HepG2 (cell line): ENCODE measurements around the gene CELF4. TPM values are rescaled to one million over a fixed set of nuclear protein-coding genes. Genes with fewer than 3 reads are reported as not detected.

Experiments
- ATAC-seq: fragments of 200-7000 bp; cut with Tn5 transposase; 3 replicates; pipeline ENCODE4 v1.9.1; 2020; ENCODE audit warnings: mild to moderate bottlenecking, moderate library complexity
- BruUV-seq: library from RNA; stranded (reverse); fragments of 400-500 nt; replicated peaks from 2 replicates; lab custom pipeline; 2021; lab: Mats Ljungman, UMichigan
- CTCF ChIA-PET: fragments of 300-600 bp; formaldehyde crosslinking; extraction: SDS; loops from one replicate; lab custom pipeline; 2021; ENCODE audit warnings: low total read pairs, inconsistent platforms, low intra/inter-chr PET ratio; lab: Yijun Ruan, JAX
- POLR2A ChIA-PET: fragments of 350-600 bp; sonication (Branson Sonifier 250); formaldehyde crosslinking; loops from one replicate; lab custom pipeline; 2020; ENCODE audit warnings: antibody characterized with exemption, inconsistent platforms; lab: Yijun Ruan, JAX
- DNase-seq: peaks from one replicate; pipeline ENCODE4 v3.0.0-alpha.2; 2015; ENCODE audit warnings: low spot score
- FAIRE-seq: peaks from 3 replicates; lab custom pipeline; 2011; peaks lifted over from hg19 to GRCh38; lab: Jason Lieb, UNC
- H2AFZ ChIP-seq: one replicate; pipeline ENCODE4 v1.6.1; 2011; ENCODE audit warnings: low read length, inconsistent platforms
- H3K27ac ChIP-seq: fragments of 300-600 bp; 3 replicates; pipeline ENCODE4 v1.8.0; 2011; ENCODE audit warnings: mixed run types, mild to moderate bottlenecking, mixed read lengths, low read length, inconsistent platforms; ENCODE audit not compliant: insufficient read depth; ENCODE audit errors: extremely low read length
- H3K27me3 ChIP-seq, 2 experiments: fragments of 200-600 bp in 1 of 2; 2 replicates in 1 of 2; 3 replicates in 1 of 2; pipeline versions ENCODE4 v1.6.0 to v1.8.0; 2011; ENCODE audit warnings: low read length in 2 of 2, mild to moderate bottlenecking in 2 of 2, moderate library complexity in 2 of 2, inconsistent platforms in 1 of 2; ENCODE audit not compliant: insufficient read depth in 2 of 2, control insufficient read depth in 1 of 2
- H3K36me3 ChIP-seq, 2 experiments: fragments of 200-600 bp in 1 of 2; replicated peaks in 1 of 2; 2 replicates in 1 of 2; 3 replicates in 1 of 2; pipeline versions ENCODE4 v1.5.1 to v1.8.0; 2011; ENCODE audit warnings: low read length in 2 of 2, inconsistent platforms in 1 of 2; ENCODE audit not compliant: insufficient read depth in 2 of 2, control insufficient read depth in 1 of 2
- H3K4me1 ChIP-seq: 2 replicates; pipeline ENCODE4 v1.5.1; 2012; ENCODE audit warnings: low read length, inconsistent platforms; ENCODE audit not compliant: insufficient read depth
- H3K4me2 ChIP-seq: 2 replicates; pipeline ENCODE4 v1.6.0; 2011; ENCODE audit warnings: low read depth, low read length, inconsistent platforms
- H3K4me3 ChIP-seq, 3 experiments: fragments of 200-600 bp in 1 of 3; sonication (generic), shearing (Covaris generic) in 1 of 3; replicated peaks in 1 of 3; 2 replicates each; pipeline ENCODE4 v1.5.1; 2011 to 2016; ENCODE audit warnings: low read length in 3 of 3, inconsistent platforms in 2 of 3, low read depth in 2 of 3, mild to moderate bottlenecking in 2 of 3, control low read depth in 1 of 3, mixed read lengths in 1 of 3; ENCODE audit not compliant: insufficient read depth in 1 of 3
- H3K79me2 ChIP-seq: one replicate; pipeline ENCODE4 v1.6.1; 2011; ENCODE audit warnings: low read length, inconsistent platforms; ENCODE audit not compliant: insufficient read depth
- H3K9ac ChIP-seq: 2 replicates; pipeline ENCODE4 v1.6.0; 2011; ENCODE audit warnings: mild to moderate bottlenecking, low read depth, low read length, inconsistent platforms; ENCODE audit not compliant: insufficient read depth
- H3K9me3 ChIP-seq: 2 replicates; pipeline ENCODE4 v1.5.1; 2012; ENCODE audit warnings: mild to moderate bottlenecking, low read length
- H4K20me1 ChIP-seq: 2 replicates; pipeline ENCODE4 v1.6.0; 2011; ENCODE audit warnings: inconsistent platforms, mild to moderate bottlenecking, low read length, moderate library complexity; ENCODE audit not compliant: insufficient read depth
- EZH2 ChIP-seq: conservative IDR thresholded peaks from 2 replicates; pipeline ENCODE4 v1.6.1; 2012; ENCODE audit warnings: mild to moderate bottlenecking, low read depth, low read length, moderate library complexity
- MAFK ChIP-seq, 2 experiments: IDR thresholded peaks in 1 of 2; conservative IDR thresholded peaks in 1 of 2; 2 replicates each; pipeline ENCODE4 v1.6.1; 2011; ENCODE audit warnings: improper control_type of control experiment in 2 of 2, low read length in 2 of 2
- SP5 ChIP-seq: IDR thresholded peaks from 2 replicates; pipeline ENCODE4 v1.6.1; 2016; ENCODE audit warnings: low read depth, borderline replicate concordance
- ZBTB7B ChIP-seq: sonication (generic); formaldehyde crosslinking; IDR thresholded peaks from 2 replicates; pipeline ENCODE4 v1.4.0; 2020; ENCODE audit warnings: missing genetic modification reagents
- ZC3H4 ChIP-seq: sonication (generic); formaldehyde crosslinking; IDR thresholded peaks from 2 replicates; pipeline ENCODE4 v1.4.0; 2020; ENCODE audit warnings: missing genetic modification reagents, borderline replicate concordance
- ZEB1 ChIP-seq: IDR thresholded peaks from 2 replicates; pipeline ENCODE4 v1.6.1; 2012; ENCODE audit warnings: mild to moderate bottlenecking, low read depth, inconsistent platforms; ENCODE audit not compliant: insufficient replicate concordance
- ZNF160 ChIP-seq: sonication (generic); formaldehyde crosslinking; IDR thresholded peaks from 2 replicates; pipeline ENCODE4 v1.8.0; 2022; ENCODE audit warnings: mild to moderate bottlenecking, inconsistent platforms, missing genetic modification reagents
- ZNF207 ChIP-seq: fragments of 450-650 bp; IDR thresholded peaks from 2 replicates; pipeline ENCODE4 v1.6.1; 2016; ENCODE audit warnings: antibody characterized with exemption, borderline replicate concordance
- ZNF280B ChIP-seq: sonication (generic); formaldehyde crosslinking; IDR thresholded peaks from 2 replicates; pipeline ENCODE4 v1.5.0; 2020; ENCODE audit warnings: missing genetic modification reagents, mild to moderate bottlenecking, borderline replicate concordance
- ZNF547 ChIP-seq: sonication (generic); formaldehyde crosslinking; IDR thresholded peaks from 2 replicates; pipeline ENCODE4 v1.5.1; 2020; ENCODE audit warnings: mild to moderate bottlenecking, missing genetic modification reagents
- ZNF713 ChIP-seq: sonication (generic); formaldehyde crosslinking; IDR thresholded peaks from 2 replicates; pipeline ENCODE4 v1.4.0; 2020; ENCODE audit warnings: mild to moderate bottlenecking, missing genetic modification reagents
- whole genome bisulfite sequencing: methylation state at CpG from one replicate; pipeline ENCODE4 v1.1.6; 2017; ENCODE audit warnings: low lambda C conversion rate; 5-methylcytosine and 5-hydroxymethylcytosine counted together
- in situ Hi-C: cut with HindIII; loops from 2 replicates; pipeline ENCODE4 v1.10.0; 2017; ENCODE audit warnings: low pct_unique_long_range_greater_than_20kb; ENCODE audit not compliant: extremely low pct_ligation_motif_present
- intact Hi-C: fragments of 100-400 bp; cut with micrococcal nuclease; formaldehyde crosslinking; loops from one replicate; pipeline ENCODE4 v1.10.0; 2022; ENCODE audit not compliant: unreplicated experiment
- polyA plus RNA-seq, 8 experiments: library from polyadenylated mRNA; depleted of rRNA in 3 of 8; stranded (reverse) in 7 of 8; unstranded in 1 of 8; fragments of >200 nt; fragmentation: Illumina TruSeq in 4 of 8; extraction: Trizol in 4 of 8; gene quantifications; 2 replicates each; pipeline versions ENCODE4 v1.2.1 to v1.2.3, GENCODE V29; 2011 to 2016; ENCODE audit warnings: low read depth in 4 of 8, missing spikeins in 1 of 8, mixed read lengths in 1 of 8; ENCODE audit not compliant: insufficient read depth in 1 of 8
- total RNA-seq, 5 experiments: library from RNA; depleted of rRNA; stranded (reverse); fragments of >200 nt; fragmentation: Illumina TruSeq; extraction: Trizol; gene quantifications; 2 replicates each; pipeline ENCODE4 v1.2.3, GENCODE V29; 2016; ENCODE audit warnings: low read depth in 1 of 5
- TF ChIP-seq, protein P1 (sequence below): sonication (generic); formaldehyde crosslinking; IDR thresholded peaks from 2 replicates; pipeline ENCODE4 v1.5.0; 2020; ENCODE audit warnings: mild to moderate bottlenecking, missing genetic modification reagents, borderline replicate concordance

Gene CELF4
- total and polyA plus RNA-seq, 2 of the 13 experiments (the other 11 are each of a cell fraction or from before 2014, with no cell fraction given) = not detected

DNA sequence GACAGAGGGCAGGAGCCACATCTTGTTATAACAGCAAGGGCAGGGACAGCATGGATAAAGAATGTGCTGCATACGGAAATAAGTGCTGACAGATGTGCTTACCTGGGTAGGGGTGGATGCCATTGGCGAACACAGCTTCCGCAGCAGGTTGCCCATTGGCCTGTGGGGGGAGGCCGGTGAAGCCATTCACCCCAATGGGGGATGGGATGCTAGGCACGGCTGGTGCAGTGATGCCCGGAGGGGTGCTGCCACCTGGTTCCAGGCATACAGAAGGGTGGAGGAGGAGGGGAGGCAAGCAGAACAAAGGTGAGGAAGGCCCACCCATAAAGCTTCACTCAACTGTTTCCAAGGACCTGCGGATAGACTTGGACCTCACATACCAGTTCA lies 294.9 kb downstream of the CELF4 start:
- Histone ChIP-seq H3K27me3 (peaks cover 0 to 3% of the 10 kb centered on the region in 2 experiments; a peak in 3 of 5 replicates), H3K36me3 (no peaks in the 10 kb centered on the region), H3K9me3 (no peaks in the 10 kb centered on the region), H3K27ac (no peak overlapping the region), H3K79me2 (no peaks in the 10 kb centered on the region), H3K4me3 (no peak overlapping the region), H3K4me1 (no peaks in the 10 kb centered on the region), H4K20me1 (peaks cover 3% of the 10 kb centered on the region; the same call in 1 of the 2 replicates), H2AFZ (no peak overlapping the region), H3K9ac (no peak overlapping the region), H3K4me2 (no peak overlapping the region)
- WGBS = 42% methylated on average over 6 of the region's 7 CpGs
- intact Hi-C loops = no loop called here
- DNase-seq (no peak), ATAC-seq (no peak), FAIRE-seq (no peak)
- TF ChIP-seq MAFK (conservative IDR thresholded peaks at IDR 0.05 in 1 of 2, IDR thresholded peaks at IDR 0.05 in 1 of 2; ENCODE audit: low read length in 2 of 2) = 0 out of 4 replicates have a peak, but pooled peaks of 1 of the 2 experiments have one; percentile 2
- no peak for TF ChIP-seq ZNF280B (CRISPR knock-in tag)
- ChIA-PET CTCF (no interaction called here), POLR2A (no interaction called here)
- in situ Hi-C loops = no loop called here
- no TSS peak for BruUV-seq

GRCh38 chr18:37270038-37270665 lies 295.4 kb downstream of the CELF4 start:
- ChIA-PET CTCF (no interaction called here), POLR2A (no interaction called here)
- peaks cover 0 to 1% of the 10 kb centered on the region in 2 experiments; a peak in 3 of 5 replicates for H3K27me3 ChIP-seq
- no peaks in the 10 kb centered on the region for H3K36me3 ChIP-seq
- H3K4me2 ChIP-seq = no peak overlapping the region
- H2AFZ ChIP-seq = no peak overlapping the region
- no peaks in the 10 kb centered on the region for H3K79me2 ChIP-seq
- H3K4me3 ChIP-seq = no peak overlapping the region
- H4K20me1 ChIP-seq = peaks cover 3% of the 10 kb centered on the region; the same call in 1 of the 2 replicates
- FAIRE-seq (no peak), DNase-seq (peak; percentile 21), ATAC-seq (peak; percentile 22; the same call in 1 of the 3 replicates)
- H3K27ac ChIP-seq = no peak overlapping the region
- WGBS = 6% methylated on average over 8 of the region's 8 CpGs
- H3K4me1 ChIP-seq = no peaks in the 10 kb centered on the region
- no TSS peak for BruUV-seq
- no peak overlapping the region for H3K9ac ChIP-seq
- H3K9me3 ChIP-seq = no peaks in the 10 kb centered on the region
- intact Hi-C loops = no loop called here
- in situ Hi-C loops = no loop called here
- TF ChIP-seq ZC3H4 (CRISPR knock-in tag) (peak; percentile 99; the same call in 1 of the 2 replicates), ZEB1 (no peak), ZNF547 (peak; percentile 99), ZNF207 (no peak), EZH2 (no peak), ZNF713 (CRISPR knock-in tag) (peak; percentile 79; the same call in 1 of the 2 replicates), SP5 (peak; percentile 85), ZNF160 (CRISPR knock-in tag) (peak; percentile 99), ZBTB7B (CRISPR knock-in tag) (peak; percentile 99)
- TF ChIP-seq, protein P1, sequence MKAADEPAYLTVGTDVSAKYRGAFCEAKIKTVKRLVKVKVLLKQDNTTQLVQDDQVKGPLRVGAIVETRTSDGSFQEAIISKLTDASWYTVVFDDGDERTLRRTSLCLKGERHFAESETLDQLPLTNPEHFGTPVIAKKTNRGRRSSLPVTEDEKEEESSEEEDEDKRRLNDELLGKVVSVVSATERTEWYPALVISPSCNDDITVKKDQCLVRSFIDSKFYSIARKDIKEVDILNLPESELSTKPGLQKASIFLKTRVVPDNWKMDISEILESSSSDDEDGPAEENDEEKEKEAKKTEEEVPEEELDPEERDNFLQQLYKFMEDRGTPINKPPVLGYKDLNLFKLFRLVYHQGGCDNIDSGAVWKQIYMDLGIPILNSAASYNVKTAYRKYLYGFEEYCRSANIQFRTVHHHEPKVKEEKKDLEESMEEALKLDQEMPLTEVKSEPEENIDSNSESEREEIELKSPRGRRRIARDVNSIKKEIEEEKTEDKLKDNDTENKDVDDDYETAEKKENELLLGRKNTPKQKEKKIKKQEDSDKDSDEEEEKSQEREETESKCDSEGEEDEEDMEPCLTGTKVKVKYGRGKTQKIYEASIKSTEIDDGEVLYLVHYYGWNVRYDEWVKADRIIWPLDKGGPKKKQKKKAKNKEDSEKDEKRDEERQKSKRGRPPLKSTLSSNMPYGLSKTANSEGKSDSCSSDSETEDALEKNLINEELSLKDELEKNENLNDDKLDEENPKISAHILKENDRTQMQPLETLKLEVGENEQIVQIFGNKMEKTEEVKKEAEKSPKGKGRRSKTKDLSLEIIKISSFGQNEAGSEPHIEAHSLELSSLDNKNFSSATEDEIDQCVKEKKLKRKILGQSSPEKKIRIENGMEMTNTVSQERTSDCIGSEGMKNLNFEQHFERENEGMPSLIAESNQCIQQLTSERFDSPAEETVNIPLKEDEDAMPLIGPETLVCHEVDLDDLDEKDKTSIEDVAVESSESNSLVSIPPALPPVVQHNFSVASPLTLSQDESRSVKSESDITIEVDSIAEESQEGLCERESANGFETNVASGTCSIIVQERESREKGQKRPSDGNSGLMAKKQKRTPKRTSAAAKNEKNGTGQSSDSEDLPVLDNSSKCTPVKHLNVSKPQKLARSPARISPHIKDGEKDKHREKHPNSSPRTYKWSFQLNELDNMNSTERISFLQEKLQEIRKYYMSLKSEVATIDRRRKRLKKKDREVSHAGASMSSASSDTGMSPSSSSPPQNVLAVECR (CRISPR knock-in tag) = peak; percentile 91
